Mesenchymal stem cell (in vitro differentiated cells and primary cell): ENCODE measurements around the gene MYO10. TPM values are rescaled to one million over a fixed set of nuclear protein-coding genes. Genes with fewer than 3 reads are reported as not detected.

Experiments used
- small RNA-seq: library from polyadenylated mRNA; stranded (forward); fragments of <200 nt; extraction: miRNeasy Mini kit (QIAGEN cat#:217004); gene quantifications from one replicate; pipeline ENCODE3, GENCODE V24; 2013; ENCODE audit warnings: low read depth

Gene MYO10

Small RNA genes lying within 50 kb of the gene (small RNA-seq; reads per million reads assigned to genes)
- not detected for gene RF00019
- gene RNA5SP179: not detected
- gene RNU6-660P: not detected
